ENCODE data around the gene SCYGR4.
"Not testable (repeated sequence)": the region's sequence is repeated elsewhere in the genome, so short reads cannot be mapped to it uniquely, and the experiment has no call there.

The SCYGR4 gene

DNA sequence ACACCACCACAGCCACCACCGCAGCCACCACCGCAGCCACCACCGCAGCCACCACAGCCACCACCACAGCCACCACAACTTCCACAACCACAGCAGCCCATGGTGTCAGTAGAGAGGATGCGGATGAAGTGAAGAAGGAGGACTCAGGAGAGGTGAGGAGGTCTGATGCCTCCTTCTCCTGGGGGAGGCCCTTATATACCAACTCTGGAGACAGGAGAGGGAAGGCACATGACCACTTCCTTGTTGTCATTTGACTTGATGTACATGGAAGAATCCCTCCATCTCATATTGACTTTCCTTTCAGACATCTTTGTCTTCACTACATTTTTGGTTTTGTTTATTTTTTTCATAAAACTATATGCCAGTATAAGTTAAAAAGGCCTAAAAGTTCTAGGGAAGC, 2.6 kb upstream of the SCYGR4 start, which contains the start of gene SCYGR3:
TSS of gene SCYGR3 (minus strand) at position 101 of the 400 bp plus-strand sequence. CDS start at position 101, 0 bp downstream.
- no peak for DNase-seq

DNA sequence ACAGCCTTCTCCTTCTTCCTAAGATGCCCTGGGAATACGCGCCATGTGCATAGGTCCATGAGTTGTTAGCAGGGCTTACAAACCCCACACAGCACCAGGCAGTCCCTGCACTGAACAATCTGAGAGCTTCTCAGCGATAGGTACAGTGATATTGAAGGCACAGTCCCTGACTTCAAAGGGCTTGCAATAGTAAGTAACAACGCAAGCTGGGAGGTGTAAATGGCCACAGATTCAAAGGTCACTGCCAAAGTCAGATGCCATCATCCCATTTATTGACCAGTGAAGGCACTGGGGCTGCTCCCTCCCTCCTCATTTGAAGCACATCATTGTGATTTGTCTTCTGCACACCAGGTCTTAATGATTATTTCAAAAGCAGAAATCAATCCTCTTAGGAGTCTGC, 2.1 kb upstream of the SCYGR4 start:
- no peak for DNase-seq

DNA sequence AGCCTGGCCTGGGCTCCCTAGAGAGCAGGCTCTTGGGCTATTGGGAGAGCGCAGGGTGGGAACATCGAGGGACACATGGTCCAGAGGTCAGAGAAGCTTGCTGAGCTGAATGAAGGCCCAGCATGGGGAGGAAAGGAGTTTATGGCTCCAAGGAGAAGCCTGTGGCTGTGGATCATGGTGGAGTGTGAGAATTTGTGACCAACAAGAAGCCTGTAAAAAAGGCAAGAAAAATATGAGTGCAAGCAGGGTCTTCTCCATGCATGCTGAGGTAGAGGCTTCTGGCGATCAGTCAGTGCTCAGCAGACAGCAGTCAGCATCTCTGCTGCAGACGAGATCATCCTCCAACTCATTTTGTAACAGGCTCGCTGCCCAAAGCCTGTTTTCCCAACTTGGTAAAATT, 1.4 kb upstream of the SCYGR4 start:
- DNase-seq: no peak

DNA sequence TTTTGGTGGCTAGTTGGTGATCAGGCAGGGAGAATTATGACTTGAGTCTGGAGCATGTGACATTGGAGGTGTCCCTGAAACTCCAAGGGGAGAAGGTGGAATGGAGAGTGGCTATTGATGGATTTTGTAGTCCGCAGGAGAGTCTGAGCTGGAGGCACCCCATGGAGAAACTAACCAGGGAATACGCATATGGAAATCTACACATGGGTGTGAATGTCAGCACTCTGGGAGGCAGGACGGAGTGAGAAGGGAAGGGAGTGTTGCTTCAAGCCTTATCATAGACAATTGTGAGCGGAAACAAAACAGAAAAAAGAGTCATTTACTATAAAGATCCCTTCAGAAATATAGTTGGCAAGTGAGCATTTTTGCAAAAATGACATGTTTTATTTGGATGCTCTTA, 667 bp upstream of the SCYGR4 start:
- no peak for DNase-seq

DNA sequence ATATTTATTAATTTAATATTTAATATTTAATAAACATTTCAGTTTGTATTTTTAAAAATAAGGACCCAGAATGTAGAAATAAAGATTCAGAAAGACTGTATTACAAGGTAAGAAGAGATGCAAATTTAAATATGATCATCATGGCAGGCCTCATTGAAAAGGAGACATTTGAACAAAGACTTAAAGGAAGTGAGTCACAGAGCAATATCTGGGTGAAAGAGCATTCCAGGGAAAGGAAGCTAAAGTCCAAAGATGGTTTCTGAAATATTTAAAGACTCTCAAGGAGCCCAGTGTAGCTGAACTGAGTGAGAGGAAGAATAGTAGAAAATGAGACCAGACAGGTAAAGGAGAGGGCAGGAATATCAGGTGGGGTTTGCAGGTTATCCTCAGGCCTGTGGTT, 5.9 kb downstream of the SCYGR4 start:
- DNase-seq: no peak

DNA sequence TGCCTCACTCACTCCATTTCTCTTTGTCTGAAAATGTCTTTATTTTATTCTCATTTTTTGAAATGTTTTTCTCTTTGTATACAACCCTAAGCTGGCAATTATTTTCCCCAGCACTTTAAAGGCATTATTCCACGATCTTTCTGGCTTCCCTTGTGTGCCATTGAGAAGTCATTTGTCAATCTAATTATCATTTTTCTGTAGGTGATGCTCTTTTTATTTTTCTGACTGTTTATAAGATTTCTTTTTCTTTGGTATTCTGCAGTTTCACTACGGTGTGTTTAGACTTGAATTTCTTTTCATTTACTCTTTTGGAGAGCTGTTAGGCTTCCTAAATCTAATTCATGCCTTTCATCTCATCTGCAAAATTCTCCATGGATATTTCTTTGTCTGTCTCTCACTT, 8.1 kb downstream of the SCYGR4 start:
- DNase-seq: no peak

DNA sequence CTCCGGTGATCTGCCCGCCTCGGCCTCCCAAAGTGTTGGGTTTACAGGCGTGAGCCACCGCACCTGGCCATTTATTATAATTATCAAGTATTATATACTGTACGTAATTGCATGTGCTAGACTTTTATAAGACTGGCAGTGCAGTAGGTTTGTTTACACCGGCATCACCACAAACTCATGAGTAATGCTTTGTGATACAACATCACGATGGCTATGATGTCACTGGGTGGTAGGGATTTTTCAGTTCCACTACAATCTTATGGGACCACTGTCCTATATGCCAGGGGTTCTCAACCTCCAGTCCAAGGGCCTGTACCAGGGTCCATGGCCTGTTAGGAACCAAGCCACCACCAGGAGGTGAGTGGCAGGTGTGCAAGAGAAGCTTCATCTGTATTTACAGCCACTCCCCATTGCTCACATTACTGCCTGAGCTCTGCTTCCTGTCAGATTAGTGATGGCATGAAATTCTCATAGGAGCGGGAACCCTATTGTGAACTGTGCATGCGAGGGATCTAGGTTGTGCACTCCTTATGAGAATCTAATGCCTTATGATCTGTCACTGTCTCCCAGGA, 9.4 kb downstream of the SCYGR4 start:
- no peak for DNase-seq

DNA sequence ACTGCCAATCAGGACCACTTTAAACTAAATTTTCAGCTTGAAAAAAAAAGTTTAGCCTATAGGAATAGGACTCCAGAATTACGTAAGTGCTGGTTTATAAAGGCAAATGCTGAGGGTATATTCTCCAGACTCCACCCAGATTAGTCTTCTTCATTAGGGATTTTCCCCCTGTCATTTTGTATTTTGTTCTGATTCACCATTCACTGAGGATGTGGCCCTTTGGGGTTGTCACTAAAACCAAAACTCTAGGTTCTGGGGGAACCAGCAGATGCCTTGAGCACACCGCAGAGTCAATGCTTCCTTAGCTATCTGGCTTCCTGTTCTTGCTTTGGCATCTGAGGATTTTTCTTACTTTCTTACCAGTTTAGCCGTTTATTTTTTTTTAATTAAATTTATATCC, 10.5 kb downstream of the SCYGR4 start:
- DNase-seq: no peak

DNA sequence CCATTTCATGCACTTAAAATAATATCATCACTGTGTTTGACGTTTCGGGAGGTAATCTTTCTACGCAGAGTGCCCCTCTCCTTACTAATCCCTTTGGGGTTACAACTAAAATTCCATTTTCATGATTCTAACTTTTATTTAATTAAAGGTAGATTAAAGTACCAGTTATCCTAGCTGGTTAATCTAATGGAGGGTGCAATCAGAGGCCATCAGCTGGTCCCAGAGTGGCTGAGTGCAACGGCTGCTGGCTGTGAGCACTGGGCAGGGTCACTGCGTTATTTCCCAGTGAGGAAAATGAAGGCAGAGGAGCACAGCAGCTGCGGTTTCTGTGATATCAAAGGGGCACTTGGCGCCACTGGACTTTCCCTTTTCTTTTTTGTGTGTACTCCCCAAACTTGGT, 12.1 kb downstream of the SCYGR4 start:
- no peak for DNase-seq

DNA sequence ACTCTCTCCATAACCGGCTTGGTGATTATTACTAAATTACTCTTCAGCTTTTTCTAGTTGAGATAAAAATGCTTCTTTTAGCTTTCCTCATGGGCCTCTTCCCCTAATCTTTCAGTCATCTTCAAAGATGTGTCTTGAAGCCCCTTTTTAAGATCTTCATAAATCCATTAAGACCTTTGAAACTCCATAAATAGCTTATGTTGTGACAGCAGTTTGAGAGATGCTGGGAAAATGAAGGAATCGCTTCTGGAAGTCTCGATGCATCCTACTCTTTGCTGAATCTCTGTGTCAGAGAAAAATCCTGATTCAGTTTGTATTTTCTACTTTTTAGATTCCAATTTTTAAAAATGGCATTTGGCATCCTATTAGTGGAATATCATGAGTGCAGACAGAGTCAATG, 13.0 kb downstream of the SCYGR4 start:
- no peak for DNase-seq

DNA sequence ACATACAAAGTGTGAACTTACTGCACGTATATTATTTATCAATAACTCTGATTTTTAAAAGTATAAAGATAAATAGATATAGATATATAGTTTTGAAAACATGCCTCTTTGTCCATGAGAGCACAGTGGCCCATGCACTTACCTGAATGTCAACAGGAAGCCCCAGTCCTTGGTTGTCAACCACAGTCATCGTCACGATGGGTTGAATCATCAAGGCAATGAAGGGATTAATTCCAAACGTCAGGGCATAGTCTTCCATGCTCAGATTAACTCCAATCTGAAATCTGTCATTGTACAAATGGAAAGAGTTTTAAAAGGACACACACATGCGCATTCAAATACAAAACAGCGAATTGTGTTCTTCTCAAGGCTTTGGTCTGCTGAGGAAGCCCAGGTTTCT, 15.5 kb downstream of the SCYGR4 start:
- no peak for DNase-seq

DNA sequence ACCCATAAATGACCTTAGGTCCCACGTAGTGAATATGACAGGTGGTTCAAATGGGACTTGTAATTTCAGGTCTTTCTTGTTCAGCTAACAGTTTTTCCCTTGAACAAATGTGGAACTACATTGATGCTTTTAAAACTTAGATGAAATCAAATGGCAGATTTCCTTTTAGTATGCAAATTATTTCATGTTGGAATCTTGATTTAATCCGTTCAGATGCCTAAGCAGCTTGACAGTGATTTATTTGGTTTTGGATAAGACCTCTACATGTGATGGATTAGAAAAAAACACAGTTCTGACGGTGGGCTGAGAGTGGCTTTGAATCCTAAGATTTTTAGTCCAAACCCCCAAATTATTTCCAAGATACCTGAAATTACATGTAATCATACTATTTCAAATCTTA, 16.9 kb downstream of the SCYGR4 start:
- DNase-seq: no peak

DNA sequence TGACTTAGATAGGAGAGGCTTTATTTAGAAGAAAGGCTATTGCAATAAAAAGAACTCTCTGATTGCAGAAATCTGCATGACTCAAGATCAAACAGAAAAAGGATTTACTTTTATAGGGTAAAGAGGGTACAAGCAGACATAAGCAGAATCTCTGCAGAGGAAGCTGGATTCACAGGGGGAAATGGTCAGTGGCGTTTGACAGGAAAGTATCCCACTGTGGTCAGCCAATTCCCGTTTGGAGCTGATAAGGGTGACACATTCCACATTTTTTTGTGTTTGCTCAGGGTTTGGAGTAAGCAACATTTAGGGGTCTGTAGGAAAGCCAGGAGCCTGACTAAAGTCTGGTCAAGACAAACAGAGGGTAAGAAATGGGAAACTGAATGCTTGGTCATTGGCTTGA, 25.4 kb downstream of the SCYGR4 start:
- DNase-seq: no peak

DNA sequence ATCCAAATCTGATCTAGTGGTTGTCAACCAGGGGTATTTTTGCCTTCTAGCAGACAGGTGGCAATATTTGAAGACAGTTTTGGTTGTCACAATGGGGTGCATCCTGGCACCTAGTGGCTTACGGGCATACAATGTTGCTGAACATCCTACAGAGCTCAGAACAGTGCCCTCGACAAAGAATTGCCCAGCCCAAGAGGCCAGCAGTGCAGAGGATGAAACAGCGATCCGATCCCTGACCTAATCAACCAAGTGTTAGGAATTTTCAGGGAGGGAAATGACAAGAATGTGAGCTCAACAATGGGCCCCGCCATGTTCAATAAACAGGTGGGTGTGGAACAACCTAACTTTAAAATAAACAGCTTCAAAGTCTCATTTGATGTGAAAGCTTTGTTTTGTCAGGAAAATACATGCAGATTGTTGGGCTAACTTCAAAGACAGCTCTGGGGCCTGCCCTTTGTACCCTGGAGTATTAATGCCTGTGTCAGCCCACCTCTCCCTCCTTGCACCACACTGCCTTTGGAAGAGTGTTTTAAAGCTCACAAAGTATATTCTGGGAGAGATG, 26.8 kb downstream of the SCYGR4 start:
- DNase-seq: no peak

DNA sequence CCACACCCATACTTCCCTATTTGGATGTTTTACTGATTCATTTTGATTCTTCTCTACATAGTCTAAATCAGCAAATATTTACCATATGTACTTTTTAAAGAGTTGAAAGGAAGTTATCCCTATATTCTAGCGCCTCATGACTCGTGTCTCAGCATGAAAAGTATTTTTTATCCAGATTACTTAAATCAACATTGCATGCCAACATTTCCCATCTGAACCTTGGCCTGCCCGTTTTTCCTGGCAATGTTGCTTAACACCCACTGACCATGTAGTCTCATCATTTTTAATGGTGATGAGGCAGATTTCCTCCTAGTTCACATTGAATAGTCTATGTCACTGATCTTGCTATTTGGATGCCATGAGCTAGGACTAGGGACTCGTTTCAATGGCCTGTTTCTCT, 36.1 kb downstream of the SCYGR4 start:
- DNase-seq: no peak

DNA sequence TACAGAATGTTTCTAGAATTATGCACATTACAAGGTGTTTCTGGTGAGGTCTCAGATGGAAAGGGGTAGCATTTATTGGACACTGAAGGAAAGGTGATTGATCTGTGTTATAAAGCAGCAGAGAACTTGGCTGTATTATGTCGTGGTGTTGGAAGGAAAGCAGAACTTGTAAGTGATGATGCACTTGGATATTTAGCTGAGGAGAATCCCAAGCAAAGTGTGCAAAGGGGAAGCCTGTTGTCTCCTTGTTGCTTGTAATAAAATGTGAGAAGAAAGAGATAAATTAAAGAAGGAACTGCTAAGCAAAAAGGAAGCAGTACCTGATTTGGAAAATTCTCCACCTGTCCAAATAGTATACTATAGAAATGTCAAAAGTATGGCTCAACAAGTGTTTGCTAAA, 37.1 kb downstream of the SCYGR4 start:
- DNase-seq: no peak

DNA sequence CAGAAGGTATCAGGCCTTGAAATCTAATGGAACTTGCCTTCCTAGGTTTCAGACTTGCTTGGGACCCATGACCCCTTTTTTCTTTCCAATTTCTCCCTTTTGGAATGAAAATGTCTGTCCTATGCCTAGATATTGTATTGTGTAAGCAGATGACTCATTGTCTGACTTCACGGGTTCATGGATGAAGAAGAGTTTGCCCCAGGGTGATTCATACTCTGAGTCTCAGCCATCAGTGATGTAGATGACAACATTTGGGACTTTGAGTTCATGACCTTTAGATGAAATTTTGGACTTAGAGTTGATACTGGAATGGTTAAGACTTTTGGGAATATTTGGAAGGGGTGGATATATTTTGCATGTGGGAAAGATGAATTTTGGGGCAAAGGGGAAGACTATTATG, 38.2 kb downstream of the SCYGR4 start:
- DNase-seq: no peak

DNA sequence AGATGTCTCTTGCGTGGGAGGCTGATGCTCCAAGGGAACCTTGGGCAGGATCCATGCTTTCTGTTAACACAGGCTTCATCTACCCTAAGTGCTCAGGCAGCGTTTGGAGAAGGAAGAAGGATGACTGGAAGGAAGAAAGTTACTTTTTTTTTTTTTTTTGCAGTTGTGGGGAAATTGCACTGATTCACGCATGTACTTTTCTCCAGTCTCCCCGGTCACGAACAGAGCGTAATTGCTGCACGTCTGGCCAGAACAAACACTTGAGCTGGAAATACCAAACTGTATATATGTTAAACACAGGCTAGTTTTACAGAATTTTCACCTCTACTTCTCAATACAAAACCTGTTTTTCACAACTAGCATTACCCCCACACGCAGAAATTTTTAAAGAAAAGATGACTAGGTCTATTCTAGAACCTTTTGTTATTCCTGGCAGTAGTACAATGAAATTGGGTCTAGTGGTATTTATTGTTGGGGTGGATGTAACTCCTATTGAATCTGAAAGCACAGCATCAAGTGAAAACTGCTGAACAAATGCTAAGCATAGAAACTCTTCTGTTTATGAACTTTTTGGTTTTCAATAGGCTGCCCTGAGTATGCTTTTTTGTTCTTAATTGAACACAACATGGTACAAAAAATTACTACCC, 40.0 kb downstream of the SCYGR4 start:
- no peak for DNase-seq

DNA sequence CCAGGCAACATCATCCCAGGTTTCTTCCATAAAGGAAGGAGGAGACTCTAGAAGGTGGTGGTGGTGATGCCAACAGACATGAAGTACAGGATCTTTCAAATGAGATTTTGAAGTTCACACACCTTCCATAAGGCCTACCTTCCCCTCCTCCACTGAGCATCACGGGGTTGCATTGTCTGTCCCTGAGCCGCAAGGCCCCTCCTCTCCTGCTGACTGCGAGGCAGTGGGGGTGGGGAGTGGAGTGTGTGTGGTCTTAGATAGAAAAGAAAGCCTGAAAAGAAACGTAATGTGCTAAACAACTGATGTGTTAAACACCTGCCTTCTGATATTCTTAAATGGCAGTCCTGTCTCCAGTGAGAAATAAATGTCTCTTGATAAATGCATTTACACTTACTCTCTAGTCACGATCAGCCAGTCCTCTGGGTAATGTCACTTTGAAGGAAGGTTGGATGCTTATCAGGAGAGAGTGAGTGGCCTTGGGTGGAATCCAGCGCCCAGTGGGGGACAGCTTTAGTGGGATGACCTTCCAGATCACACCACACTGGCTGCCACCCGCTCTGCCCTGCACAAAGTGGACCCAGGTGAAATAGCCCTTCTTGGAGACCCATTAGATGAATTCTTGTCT, 43.8 kb downstream of the SCYGR4 start:
- no peak for DNase-seq

DNA sequence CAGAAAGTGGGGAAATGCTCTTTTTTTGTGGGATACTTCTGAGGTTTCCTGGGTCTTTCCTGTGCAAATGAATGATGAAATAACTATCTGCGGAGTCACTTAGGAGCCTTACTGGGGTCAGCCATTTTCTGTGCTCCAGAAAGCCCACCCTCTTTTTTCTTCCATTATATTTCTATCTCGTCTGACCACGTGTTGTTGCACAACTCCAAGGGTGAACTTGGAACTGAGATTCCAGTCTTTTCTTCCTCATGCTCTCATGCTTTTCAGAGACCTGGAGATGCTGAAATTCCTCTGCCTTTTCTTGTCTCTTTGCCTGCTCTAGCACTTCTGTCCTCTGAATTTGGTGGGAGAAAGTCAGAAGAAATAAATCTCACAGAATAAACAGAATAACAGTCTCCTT, 44.5 kb downstream of the SCYGR4 start:
- DNase-seq: no peak

DNA sequence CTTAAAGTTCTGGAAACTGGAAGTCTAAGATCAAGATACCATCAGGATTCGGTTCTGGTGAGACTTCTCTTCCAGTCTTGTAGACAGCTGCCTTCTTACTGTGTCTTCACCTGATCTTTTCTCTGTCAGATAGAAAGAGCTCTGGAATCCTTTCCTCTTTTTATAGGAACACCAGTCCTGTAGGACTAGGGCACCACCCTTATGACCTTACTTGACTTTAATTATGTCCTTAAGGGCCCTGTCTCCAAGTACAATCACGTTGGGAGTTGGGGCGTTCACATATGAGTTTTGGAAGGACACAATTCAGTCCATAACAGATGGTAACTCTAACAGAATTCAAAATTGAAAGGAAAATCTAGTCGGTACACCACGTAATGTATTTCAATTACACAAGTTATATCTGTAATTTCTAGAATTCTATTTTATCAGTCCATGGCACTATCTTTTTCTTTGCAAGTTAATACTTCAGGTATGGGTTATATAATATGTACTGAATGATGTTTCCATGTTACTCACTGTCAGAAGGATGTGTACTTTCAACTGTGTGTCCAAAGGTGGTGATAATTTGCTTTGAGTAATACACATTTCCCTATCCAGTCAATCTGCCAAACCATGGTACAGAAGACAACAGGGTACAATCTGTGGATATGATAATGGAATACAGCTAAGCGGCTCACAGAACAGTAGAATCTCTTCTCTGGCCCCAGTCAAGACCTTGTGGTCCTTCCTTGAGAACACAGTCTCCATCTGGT, 48.1 kb downstream of the SCYGR4 start:
- no peak for DNase-seq

DNA sequence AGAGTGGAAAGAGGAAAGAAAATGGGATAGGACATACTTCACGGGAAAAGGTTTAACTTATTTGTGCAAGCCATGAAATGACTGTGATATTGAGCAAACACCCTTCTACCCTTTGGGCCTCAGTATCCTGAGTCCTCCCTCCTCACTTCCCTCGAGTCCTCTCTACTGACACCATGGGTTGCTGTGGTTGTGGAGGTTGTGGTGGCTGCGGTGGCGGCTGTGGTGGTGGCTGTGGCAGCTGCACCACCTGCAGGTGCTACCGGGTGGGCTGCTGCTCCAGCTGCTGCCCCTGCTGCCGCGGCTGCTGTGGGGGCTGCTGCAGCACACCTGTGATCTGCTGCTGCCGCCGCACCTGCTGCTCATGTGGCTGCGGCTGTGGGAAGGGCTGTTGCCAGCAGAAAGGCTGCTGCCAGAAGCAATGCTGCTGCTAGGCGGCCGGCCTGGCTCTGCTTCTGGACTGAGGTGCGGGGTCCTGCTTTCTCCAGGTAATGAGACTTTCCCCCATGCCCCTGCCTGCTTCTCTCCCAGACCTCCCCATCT, 49.4 kb downstream of the SCYGR4 start, which contains the start of gene SCYGR5:
TSS of gene SCYGR5 (plus strand) at position 174 of the 540 bp plus-strand sequence. CDS start at position 174, 0 bp downstream.
- DNase-seq: not testable (repeated sequence)

Data from NCI-H446 (cell line).